NCI-H2196 (cell line): Measurements from ENCODE around the gene ARHGEF40.
"Not testable (repeated sequence)": the region's sequence is repeated elsewhere in the genome, so short reads cannot be mapped to it uniquely, and the experiment has no call there.

Experiments
- DNase-seq: peaks from one replicate; lab custom pipeline; 2025; ENCODE audit not compliant: unreplicated experiment; lab: John Stamatoyannopoulos, UW

Gene ARHGEF40

GRCh38 chr14:21039585-21040369 lies 30.3 kb upstream of the ARHGEF40 start:
- peak; percentile 67 for DNase-seq

DNA sequence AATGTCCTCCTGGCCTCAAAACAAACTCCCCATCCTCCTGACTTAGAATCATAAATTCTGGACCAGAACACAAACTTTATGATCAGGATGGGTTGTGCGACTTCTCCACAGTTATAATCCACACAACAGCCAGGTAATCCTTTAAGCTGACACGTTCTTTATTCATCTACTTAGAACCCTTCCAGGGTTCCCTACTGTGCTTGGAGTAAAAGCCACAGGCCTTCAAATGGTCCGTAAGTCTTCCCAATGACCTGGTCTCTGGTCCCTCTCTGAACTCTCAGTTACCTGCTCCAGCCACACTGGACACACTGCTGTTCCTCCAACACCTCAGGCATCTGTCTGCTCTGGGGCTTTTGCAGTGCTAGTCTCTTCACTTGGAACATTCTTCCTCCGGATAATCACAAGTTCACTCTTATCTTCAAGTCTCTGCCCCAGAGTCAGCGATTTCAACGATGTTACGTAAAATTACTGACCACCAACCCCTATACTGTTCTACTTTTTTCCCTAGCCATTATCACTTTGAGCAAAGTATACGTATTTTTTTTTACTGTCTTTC lies 29.7 kb upstream of the ARHGEF40 start:
- no peak for DNase-seq

DNA sequence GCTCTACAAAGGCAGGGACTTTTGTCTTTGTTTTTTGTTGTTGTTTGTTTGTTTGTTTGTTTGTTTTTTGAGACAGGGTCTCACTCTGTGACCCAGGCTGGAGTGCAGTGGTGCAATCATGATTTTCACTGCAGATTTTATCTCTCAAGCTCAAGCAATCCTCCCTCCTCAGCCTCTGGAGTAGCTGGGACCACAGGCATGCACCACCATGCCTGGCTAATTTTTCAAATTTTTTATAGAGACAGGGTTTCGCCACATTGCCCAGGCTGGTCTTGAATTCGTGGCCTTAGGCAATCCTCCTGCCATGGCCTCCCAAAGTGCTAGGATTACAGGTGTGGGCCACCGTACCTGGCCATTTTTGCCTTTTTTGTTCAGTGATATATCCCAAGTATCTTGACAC lies 29.2 kb upstream of the ARHGEF40 start:
- not testable (repeated sequence) for DNase-seq

DNA sequence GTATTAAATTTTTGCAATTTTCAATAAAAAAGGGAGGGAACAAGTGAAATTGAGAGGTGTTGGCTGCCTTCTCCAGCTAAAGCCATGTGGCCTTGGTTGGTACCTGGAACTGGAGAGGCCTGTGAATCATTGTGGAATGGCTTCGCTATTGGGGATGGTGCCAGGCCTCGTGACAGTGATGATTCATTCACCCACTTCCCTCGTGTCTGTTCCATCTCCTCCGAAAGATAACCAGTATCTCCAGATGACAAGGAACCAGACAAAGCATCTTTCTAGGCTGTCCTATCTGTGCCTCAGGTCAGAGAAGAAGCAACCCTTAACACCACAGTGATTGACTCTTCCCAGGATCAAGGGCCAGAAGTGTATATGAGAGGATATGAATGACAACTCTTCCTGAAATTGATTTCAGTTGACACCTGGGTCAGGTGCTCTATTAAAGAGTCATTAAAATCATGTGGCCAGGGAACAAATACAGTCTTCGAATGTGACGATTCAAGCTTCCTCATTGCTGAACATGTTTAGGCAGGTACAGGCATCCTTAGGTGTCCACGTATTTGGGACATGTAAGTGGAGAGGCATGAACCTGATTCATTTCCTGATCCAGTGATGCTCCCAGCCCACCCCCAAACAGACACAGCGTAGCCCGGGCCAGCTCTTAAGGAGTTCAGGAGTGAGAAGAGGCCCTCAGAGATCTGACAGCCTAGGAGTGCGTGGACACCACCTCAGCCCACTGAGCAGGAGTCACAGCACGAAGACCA lies 28.2 kb upstream of the ARHGEF40 start, which contains the start of gene RNASE7:
TSS of gene RNASE7 (plus strand) at position 687 of the 758 bp plus-strand sequence. CDS start 631 bp downstream, outside the sequence.
- DNase-seq = no peak

- DNase-seq = no peak
These were observed 27.2 kb upstream of the ARHGEF40 start for GRCh38 chr14:21042918-21043317.

- no peak for DNase-seq
These were observed 26.6 kb upstream of the ARHGEF40 start for GRCh38 chr14:21043387-21043973.

DNA sequence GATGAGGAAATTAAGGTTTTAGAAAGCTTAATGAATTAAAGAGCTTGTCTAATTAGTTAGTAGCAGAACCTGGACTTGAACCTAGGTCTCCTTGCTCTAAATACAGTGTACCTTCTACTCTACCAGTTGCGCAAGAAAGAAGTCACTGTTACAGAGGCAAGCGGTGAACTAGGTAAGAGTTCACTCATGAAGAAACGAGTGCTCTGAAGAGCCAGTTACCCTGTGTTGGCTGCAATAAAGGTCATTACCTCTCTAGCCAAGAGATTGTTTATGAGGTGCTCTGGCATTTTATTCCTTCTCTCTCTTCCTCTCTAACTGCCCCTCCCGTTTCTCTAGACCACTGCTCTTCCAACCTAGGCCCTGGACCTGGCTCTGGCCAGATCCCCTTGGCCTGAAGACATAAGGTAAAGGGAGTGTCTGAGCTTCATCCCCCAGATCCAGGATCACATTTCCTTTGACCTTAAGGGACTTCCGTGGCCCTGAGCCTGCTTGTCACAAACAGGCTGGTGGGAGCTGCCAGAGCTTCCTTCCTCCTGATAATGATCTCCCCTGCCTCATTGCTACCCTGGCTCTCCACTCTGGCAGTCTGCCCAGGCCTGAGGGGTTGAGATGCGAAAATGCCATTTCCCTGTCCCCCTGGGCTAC lies 26.0 kb upstream of the ARHGEF40 start:
- DNase-seq = no peak

- no peak for DNase-seq
These were observed 22.7 kb upstream of the ARHGEF40 start for GRCh38 chr14:21047378-21047781.

- no peak for DNase-seq
These were observed 21.5 kb upstream of the ARHGEF40 start for GRCh38 chr14:21048638-21049037.

GRCh38 chr14:21049271-21049673 lies 20.8 kb upstream of the ARHGEF40 start:
- no peak for DNase-seq

GRCh38 chr14:21050597-21050996 lies 19.5 kb upstream of the ARHGEF40 start:
- DNase-seq = no peak

DNA sequence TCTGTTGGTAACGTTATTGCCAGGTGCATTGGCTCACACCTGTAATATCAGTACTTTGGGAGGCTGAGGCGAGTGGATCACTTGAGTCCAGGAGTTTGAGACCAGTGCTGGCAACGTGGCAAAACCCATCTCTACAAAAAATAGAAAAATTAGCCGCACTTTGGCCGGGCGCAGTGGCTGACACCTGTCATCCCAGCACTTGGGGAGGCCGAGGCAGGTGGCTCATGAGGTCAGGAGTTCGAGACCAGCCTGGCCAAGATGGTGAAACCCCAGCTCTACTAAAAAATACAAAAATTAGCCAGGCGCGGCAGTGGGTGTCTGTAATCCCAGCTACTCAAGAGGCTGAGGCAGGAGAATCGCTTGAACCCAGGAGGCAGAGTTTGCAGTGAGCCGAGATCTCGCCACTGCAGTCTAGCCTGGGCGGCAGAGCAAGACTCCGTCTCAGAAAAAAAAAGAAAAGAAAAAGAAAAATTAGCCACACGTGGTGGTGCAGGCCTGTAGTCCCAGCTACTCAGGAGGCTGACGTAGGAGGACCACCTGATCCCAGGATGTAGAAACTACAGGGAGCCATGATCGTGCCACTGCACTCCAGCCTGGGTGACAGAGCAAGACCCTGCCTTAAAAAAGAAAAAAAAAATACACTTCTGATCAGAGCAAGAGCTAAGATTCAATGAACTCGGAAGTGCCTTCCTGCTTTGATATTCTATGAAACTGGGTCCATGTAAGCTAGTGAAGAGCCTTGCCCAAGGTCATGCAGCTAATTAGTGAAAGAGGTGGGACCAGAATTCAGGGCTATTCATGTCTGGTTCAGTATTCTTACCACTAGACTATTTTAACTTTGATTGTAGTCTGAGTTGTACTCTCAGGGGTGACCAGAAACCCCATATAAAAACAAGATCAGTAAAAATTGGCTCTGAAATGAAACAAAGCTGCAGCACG lies 16.7 kb upstream of the ARHGEF40 start:
- DNase-seq = no peak

GRCh38 chr14:21054123-21054767 lies 15.9 kb upstream of the ARHGEF40 start:
- no peak for DNase-seq

GRCh38 chr14:21054768-21055145 lies 15.3 kb upstream of the ARHGEF40 start:
- no peak for DNase-seq

DNA sequence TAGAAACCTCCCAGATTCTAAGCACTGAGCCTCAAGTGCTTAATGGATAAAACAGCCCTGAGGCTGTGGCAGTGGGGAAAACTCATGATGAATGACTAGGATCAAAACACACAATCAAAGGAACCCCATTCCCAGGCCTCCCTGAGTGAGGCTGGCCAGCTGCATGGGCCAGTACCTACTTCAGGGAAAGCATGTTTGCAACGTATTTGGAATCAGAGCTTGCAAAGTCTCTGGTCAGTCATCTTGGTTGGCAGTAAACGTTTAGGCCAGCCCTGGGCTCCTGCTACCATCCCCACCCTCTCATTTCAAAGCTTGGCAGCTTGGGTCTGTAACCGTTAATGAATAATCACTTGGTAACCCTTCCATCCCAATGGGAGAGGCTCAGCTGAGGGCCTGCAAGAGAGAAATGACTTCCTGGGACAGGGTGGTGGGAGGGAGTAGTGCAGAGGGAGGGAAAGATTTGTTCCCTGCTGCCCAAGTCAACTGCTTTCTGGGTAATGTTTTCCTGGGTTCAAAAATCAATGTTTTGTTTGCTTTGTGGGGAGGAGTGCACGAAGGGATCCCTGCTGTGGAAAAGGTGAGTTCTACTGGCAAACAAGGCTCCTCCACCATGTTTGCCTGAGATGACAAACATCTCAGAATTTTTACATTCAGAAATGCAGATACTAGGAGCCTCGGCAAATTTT lies 14.5 kb upstream of the ARHGEF40 start:
- DNase-seq = no peak

- no peak for DNase-seq
These were observed 13.5 kb upstream of the ARHGEF40 start for GRCh38 chr14:21056520-21057163.

GRCh38 chr14:21057803-21058675 lies 12.1 kb upstream of the ARHGEF40 start, which contains the start of gene RNASE8:
Gene RNASE8 (plus strand): TSS chr14:21057822. CDS start chr14:21057893, 71 bp downstream.
- DNase-seq = no peak
